ENCODE data around the gene KLF13.

GRCh38 chr15:31357148-31357547 lies 30.5 kb downstream of the KLF13 start:
- TF ChIP-seq, protein P1, sequence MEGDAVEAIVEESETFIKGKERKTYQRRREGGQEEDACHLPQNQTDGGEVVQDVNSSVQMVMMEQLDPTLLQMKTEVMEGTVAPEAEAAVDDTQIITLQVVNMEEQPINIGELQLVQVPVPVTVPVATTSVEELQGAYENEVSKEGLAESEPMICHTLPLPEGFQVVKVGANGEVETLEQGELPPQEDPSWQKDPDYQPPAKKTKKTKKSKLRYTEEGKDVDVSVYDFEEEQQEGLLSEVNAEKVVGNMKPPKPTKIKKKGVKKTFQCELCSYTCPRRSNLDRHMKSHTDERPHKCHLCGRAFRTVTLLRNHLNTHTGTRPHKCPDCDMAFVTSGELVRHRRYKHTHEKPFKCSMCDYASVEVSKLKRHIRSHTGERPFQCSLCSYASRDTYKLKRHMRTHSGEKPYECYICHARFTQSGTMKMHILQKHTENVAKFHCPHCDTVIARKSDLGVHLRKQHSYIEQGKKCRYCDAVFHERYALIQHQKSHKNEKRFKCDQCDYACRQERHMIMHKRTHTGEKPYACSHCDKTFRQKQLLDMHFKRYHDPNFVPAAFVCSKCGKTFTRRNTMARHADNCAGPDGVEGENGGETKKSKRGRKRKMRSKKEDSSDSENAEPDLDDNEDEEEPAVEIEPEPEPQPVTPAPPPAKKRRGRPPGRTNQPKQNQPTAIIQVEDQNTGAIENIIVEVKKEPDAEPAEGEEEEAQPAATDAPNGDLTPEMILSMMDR (IDR thresholded peaks at IDR 0.05 in 2 of 3, conservative IDR thresholded peaks at IDR 0.05 in 1 of 3; ENCODE audit: control insufficient read depth in 2 of 3, extremely low read depth in 1 of 3, insufficient read depth in 1 of 3, low read depth in 3 of 3, low read length in 3 of 3) = no peak
- TF ChIP-seq FOS (IDR thresholded peaks at IDR 0.05; ENCODE audit: borderline replicate concordance, extremely low read depth, insufficient read length) = no peak
